Activated T-helper 1 cell treated with anti-CD3 and anti-CD28 coated beads, Interleukin-2, amount 50 U/mL, for 16 hours (primary cell): ENCODE measurements around the gene BRCA1.
"Not testable (repeated sequence)": the region's sequence is repeated elsewhere in the genome, so short reads cannot be mapped to it uniquely, and the experiment has no call there.

Experiments
- DNase-seq, 2 donors: peaks; one replicate each; pipeline ENCODE4 v3.0.0-alpha.2; 2020; ENCODE audit warnings: low read depth in 1 of 2, low spot score in 1 of 2

The BRCA1 gene

DNA sequence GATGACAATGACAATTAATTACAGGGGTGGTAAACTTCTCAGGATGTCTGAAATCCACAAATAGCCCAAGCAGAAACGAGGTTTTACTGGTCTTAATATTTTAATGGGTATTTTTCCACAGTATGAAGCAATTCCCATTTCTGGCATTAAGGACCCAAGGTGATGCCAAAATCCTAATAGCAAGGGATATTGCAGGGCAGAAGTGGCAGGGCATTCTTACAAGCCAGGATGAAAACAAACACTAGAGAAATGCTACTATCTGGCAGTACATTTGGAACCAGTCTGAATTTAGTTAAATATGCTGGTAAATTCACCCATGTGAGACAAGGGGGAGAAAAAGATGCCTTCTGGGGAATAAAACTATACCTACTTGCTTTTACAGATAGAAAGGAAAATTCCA, 54.9 kb downstream of the BRCA1 start:
- no peak for DNase-seq

DNA sequence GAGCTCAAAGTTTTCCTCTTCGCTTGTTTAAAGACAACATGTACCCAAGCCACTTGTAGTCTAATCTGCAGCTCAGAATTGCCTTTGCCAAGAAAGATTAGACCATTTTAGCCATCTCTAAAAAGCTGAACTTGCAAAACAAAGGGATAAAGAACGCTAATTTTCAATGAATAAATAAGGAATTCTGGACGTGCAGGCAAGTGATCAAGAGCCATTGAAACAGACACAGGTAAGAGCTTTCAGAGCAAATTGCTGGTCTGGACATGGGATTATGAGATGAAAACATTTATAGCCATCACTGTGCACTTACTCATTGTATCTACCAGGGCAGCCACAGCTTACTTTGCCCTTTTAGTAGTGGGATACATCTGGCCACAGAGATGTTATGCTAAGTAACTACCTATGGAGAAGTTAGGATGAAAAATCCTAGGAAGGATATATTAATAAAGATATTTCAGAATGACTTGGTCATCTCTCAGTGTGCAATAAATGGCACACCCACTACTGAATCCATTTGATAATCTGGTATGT, 55.7 kb downstream of the BRCA1 start:
- no peak for DNase-seq

DNA sequence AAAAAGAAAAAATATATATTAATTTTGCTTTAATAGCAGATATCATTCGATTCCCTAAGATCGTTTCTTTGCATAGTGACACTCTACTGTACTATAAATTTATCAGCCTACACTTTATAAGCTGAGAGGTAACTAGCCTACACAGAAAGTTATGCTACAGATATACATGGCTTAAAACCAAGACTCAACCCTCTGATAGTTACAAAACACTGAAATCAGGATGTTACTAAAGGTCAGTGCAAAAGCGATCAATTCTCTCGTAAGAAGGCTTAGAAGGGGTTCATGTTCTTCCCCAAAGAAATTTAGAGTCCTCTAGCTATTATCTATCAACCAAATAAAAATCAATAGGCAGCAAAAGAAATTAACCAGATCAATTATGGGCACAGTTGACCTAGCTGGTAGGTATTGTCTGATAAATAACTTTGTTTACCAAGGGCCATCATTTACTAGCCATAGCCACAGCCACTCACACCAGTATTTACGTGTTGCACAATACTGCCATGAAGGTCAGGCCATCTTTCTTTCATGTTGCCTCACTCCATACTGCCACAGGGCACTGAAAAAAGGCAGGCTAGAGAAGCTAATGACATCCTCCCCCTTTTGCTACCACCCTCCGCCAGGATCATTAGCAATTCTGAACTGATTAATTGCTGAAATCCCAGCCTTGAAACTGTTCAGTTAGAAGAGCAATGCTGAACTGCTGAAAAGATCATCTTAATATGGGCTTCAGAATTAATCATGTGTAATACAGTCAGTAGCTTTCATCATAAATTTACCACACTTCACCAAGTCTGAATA, 56.4 kb downstream of the BRCA1 start:
- no peak for DNase-seq

- DNase-seq: no peak
Measured at GRCh38 chr17:43062984-43063638, 62.1 kb downstream of the BRCA1 start.

GRCh38 chr17:43056051-43056450, 69.1 kb downstream of the BRCA1 start:
- DNase-seq: no peak

DNA sequence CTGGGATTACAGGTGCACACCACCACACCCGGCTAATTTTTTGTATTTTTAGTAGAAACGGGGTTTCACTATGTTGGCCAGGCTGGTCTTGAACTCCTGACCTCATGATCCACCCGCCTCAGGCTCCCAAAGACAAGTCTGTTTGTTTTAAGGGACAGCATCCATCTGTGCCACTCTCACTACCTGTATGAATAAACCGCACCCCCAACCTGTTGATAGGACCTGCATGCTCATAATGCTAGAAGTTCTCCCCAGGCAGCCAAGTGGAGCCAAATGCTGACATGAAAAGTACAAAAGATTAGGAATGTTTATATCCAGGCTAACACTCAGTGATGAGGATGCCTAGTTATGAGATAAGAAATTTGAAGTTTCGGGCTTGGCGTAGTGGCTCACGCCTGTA, 72.2 kb downstream of the BRCA1 start:
- DNase-seq: not testable (repeated sequence)

GRCh38 chr17:43051969-43052368, 73.2 kb downstream of the BRCA1 start:
- DNase-seq: no peak

GRCh38 chr17:43044024-43044423, 81.1 kb downstream of the BRCA1 start:
- DNase-seq: no peak

DNA sequence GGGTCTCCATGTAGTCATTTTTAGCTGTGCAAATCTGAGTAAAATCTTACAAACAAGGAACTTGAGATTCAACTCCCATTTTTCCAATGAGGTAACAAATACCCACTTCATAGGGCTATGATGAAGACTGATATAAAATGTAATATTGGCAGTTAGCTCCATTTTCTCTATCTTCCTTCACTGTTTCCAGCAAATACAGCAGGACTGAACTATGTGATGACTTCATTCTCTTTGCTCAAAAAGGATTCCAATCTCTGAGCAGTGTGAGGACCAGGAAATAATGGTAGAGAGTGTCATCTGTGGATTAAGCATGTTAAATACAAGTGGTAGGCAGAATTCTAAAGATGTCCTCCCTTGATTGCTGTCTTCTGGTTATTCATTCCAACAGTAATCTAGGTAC, 81.9 kb downstream of the BRCA1 start:
- no peak for DNase-seq

GRCh38 chr17:43042025-43042628, 83.0 kb downstream of the BRCA1 start:
- DNase-seq: no peak

DNA sequence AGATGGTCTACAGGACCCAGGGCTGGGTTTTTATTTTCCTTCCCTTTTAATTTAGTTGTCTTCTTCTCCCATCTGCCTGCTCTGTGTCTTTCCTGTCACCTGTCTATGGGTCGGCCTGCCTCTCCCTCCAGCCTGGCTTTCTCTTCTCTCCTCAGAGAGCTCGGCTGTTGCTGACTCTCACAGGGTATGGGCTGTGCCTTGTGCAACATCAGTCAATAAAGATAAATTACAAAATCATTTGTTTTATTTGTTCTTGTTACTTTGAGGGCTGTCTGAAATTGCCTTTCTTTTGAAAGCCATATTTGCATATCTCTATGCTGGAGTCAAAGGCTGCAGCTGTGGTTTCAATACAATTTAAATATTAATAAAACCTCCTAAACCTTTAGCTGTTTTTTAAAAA, 84.5 kb downstream of the BRCA1 start:
- DNase-seq: no peak

- DNase-seq: no peak
Measured at GRCh38 chr17:43039646-43040045, 85.5 kb downstream of the BRCA1 start.

GRCh38 chr17:43034894-43035293, 90.3 kb downstream of the BRCA1 start:
- no peak for DNase-seq

DNA sequence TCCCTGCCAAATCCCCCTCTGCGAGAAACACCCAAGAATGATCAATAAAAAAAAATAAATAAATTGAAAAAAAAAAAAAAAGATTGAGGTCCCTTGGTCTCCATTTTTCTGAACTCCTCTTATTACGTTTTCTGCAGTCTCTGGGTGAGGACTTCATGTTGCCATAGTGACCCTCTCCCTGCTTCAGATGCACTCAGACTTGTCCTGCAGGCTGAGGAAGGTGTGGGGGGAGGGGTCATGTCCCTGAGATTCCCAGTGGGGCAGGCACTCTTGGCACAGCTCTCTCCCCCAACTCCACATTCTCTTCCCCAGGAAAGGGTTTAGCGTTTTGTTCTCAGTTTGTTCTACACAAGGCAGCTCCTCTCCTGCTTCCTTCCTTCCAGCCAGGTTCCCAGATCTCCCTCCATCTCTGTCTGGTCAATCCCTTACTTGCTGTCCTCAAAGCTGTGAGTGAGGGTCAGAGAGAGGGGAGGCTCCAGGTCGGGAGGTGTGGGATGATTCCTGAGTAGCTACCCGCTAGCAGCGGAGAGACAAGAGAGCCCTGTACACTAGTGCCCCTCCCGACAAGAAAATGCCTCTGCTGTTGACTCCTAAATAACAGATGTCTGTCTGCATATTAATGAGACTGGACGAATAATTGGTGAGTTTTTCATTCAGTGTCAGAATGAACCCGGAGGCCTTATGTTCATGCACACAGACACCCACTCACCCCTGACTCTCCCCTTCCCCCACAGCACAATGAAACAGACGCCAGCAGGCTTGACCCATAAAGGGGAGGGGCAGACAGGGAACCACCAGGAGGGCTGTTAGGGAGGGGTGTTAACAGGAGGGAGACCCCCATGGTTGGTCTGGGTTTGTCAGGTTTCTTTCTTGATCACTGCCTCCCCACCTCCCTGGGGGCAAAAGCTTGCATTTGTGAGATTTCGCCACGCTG, 90.9 kb downstream of the BRCA1 start:
- no peak for DNase-seq

DNA sequence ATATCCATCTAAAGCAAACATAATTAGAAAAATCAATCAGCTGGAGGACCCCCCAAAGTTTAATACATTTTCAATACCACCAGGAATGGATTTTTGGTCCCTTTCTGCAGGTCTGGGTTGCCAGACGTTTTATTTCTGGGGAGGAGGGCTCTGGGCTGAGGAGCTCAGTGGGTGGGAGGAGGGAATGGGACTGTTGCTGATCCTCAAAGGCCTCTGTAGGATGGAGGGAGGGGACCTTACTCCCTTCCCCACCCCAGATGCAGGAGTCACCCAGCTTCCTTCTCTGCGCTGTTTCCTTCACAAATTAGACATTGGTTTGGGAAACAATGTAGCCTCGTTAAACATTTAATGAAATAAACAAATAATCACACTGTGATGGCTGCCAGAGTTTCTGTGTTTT, 93.5 kb downstream of the BRCA1 start:
- DNase-seq: no peak

- DNase-seq: no peak
Measured at GRCh38 chr17:43030137-43030767, 94.9 kb downstream of the BRCA1 start.

DNA sequence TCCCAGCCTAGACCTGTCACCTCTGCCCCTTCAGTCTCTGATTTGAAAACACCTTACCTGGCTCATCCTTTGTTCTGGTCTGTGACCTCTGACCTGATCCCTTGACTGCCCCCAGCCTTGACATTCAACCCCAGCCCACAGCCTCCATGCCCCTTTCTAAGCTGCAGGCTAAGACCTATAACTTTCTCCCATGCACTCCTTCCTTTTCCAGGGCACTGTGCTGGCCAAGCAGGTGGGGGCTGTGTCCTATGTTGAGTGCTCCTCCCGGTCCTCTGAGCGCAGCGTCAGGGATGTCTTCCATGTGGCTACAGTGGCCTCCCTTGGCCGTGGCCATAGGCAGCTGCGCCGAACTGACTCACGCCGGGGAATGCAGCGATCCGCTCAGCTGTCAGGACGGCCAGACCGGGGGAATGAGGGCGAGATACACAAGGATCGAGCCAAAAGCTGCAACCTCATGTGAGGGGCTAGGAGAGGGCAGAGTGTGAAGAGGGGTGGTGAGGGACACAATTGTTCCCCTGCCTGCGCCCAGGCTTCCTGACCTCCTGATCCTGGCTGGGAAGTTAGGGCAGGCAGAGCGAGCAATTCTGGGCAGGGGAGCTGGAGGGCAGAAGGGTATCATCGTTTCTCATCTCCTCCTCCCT, 96.8 kb downstream of the BRCA1 start:
- no peak for DNase-seq

- DNase-seq: no peak
Measured at GRCh38 chr17:43027091-43028032, 97.8 kb downstream of the BRCA1 start.

DNA sequence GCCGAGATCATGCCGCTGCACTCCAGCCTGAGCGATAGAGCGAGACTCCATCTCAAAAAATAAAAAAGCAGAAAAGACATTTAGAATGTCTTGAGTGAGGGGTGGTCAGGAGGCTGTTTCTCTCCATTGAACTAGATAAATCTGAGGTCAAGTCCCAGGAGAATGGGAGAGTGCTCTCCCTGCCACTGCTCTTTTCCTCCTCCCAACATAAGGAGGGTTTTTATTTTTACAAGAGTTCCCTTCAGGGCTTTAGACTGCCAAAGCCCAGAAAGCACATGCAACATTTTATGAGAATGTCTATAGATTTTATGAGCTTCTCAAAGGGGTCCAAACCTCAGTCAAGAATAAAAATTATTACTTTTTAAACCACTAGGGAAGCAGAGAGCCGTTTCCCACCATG, 98.6 kb downstream of the BRCA1 start:
- no peak for DNase-seq
